Endothelial cell (in vitro differentiated cells): ENCODE results near the gene NOTCH2. TPM values are rescaled to one million over a fixed set of nuclear protein-coding genes. Genes with fewer than 3 reads are reported as not detected.

Experiments
- DNase-seq: peaks from one replicate; pipeline ENCODE4 v3.0.0; 2021; ENCODE audit warnings: low spot score
- H3K27ac Mint-ChIP-seq: one replicate; pipeline ENCODE4 v1.8.0; 2021; ENCODE audit warnings: mixed read lengths, inconsistent platforms; ENCODE audit not compliant: unreplicated experiment
- H3K27me3 Mint-ChIP-seq: one replicate; pipeline ENCODE4 v1.8.0; 2021; ENCODE audit warnings: mild to moderate bottlenecking, moderate library complexity, mixed read lengths, inconsistent platforms; ENCODE audit not compliant: unreplicated experiment
- H3K36me3 Mint-ChIP-seq: one replicate; pipeline ENCODE4 v1.8.0; 2021; ENCODE audit warnings: mild to moderate bottlenecking, low read depth, mixed read lengths, inconsistent platforms; ENCODE audit not compliant: unreplicated experiment
- H3K4me1 Mint-ChIP-seq: one replicate; pipeline ENCODE4 v1.8.0; 2021; ENCODE audit warnings: mild to moderate bottlenecking, mixed read lengths, inconsistent platforms; ENCODE audit not compliant: unreplicated experiment
- H3K4me3 Mint-ChIP-seq: one replicate; pipeline ENCODE4 v1.8.0; 2021; ENCODE audit warnings: mild to moderate bottlenecking, mixed read lengths, inconsistent platforms; ENCODE audit not compliant: unreplicated experiment
- H3K9me3 Mint-ChIP-seq: one replicate; pipeline ENCODE4 v1.8.0; 2021; ENCODE audit warnings: mixed read lengths, inconsistent platforms; ENCODE audit not compliant: unreplicated experiment
- CTCF ChIP-seq: fragments of 200-600 bp; sonication (generic); IDR thresholded peaks from one replicate; pipeline ENCODE4 v1.5.0; 2021; ENCODE audit warnings: antibody characterized with exemption; ENCODE audit not compliant: unreplicated experiment
- total RNA-seq: library from RNA; stranded (reverse); fragmentation: NEBNext Ultra II Directional; extraction: Animal tissue kit (Norgen Biotek cat#: 25700); gene quantifications from one replicate; pipeline ENCODE4 v1.2.1, GENCODE V29; 2021; ENCODE audit not compliant: unreplicated experiment

NOTCH2 gene
- total RNA-seq, 1 donor from 2014 or later = 29.7 TPM

DNA sequence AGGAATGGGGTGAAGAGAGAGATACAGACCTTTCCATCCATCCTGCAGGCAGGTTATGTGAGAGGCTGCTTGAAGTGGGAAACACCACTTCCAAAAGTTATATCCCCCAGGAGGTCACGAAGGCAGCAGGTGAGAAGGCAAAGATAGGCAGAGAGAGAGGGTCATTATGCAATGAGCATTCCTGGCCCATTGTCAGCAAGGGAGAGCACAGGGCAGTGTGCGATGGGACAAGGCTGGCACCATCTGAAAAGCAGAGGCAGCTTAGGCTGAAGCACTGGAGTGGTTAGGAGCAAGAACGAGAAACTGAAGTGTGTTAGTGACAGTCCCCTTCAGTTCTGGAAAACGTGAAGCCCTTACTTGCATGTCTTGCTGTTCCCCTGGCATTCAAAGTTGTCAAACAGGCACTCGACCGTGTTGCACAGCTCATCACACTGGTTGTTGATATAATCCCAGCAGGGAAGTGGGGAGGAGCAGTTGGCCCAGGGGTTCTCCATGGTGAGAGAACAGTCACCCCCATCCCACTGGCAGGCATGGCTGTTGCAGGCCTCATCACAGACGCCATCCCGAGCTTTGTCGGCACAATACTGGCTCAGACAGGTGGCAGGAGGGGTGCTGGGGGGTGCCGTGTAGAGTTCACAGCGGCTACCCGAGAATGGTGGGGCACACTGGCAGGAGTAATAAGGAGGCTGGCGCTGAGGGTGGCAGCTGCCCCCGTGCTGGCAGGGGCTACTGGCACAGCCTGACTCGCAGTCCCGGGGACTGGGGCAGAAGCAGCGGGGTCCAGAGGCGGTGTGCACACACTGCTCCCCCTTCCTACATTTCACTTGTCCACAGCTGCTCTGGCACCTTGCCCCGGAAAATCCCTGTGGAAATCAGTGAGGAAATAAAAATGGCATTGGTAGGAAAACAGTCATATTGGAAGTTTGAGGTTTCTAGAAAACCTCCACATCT, 144.2 kb downstream of the NOTCH2 start:
- TF ChIP-seq CTCF = no peak
- Mint-ChIP-seq H3K4me3 (peak overlapping the region; percentile 9), H3K4me1 (peaks cover 12% of the 10 kb centered on the region), H3K27me3 (no peaks in the 10 kb centered on the region), H3K36me3 (peaks cover 22% of the 10 kb centered on the region), H3K27ac (no peak overlapping the region), H3K9me3 (no peaks in the 10 kb centered on the region)
- no peak for DNase-seq

DNA sequence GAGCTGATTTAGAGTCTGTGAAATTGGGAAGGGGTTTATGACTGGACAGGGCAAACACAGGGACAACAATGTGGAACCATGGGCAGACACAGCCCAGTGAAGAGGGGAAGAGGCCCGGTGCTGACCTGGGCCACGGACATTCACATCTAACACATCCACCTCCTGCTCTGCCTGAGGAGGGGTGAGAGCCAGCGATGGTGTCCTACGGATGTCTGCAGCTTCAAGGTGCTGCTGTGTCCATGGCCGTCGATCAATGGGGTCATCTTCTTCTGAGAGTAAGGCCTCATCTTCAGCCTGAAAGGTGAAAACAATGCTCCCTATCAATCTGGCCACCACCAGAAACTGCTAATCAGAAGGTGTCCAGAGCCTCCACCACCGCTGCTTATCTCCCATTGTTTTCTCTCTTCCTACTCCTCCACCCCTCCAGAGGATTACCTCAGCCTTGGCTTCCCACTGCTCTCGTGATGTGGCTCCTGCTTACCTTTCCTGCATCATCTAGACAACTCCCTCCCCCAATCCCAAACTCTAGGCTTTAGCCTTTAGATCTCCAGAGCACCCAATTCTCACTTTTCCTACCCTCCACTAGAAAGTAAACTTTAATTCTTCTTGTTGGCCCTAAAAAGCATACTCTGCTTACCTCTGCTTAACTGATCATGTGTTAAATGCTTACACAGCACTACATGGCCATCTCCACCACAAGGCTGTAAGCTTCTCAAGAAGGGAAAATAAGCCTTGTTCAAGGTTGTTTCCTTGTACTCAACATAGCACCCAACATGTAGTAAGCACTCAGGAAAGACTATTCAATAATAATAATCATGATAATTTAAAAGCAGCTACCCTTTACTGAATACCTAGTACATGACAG, 149.1 kb downstream of the NOTCH2 start:
- Mint-ChIP-seq H3K27me3 (no peaks in the 10 kb centered on the region), H3K36me3 (peaks cover 38% of the 10 kb centered on the region), H3K4me1 (peaks cover 18% of the 10 kb centered on the region), H3K9me3 (no peaks in the 10 kb centered on the region), H3K4me3 (peak overlapping the region; percentile 5), H3K27ac (no peak overlapping the region)
- no peak for DNase-seq
- TF ChIP-seq CTCF = no peak

- Mint-ChIP-seq H3K4me3 (no peak overlapping the region), H3K27me3 (no peaks in the 10 kb centered on the region), H3K36me3 (peaks cover 35% of the 10 kb centered on the region), H3K27ac (no peak overlapping the region), H3K4me1 (peaks cover 18% of the 10 kb centered on the region), H3K9me3 (no peaks in the 10 kb centered on the region)
- TF ChIP-seq CTCF = no peak
- no peak for DNase-seq
These were observed 150.2 kb downstream of the NOTCH2 start for GRCh38 chr1:119919241-119919640.

DNA sequence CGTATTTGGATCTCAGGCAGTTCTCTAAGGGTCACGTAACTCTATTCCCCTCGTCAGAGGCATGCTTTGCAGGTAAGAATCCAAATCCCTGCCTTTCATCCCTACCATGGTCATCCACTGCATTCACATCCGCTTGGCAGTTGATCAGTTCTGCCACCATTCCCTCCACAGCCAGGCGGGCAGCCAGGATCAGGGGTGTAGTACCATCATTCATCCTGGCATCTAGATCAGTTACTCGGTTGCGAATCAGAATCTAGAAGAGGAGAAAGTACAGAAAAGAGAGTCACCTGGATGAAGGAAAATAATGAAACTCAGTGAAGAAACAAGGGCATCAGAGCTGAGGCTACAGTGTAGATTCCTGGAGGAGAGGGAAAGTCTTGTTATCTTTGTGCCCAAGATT, 151.2 kb downstream of the NOTCH2 start:
- H3K4me3 Mint-ChIP-seq = no peak overlapping the region
- H3K27me3 Mint-ChIP-seq = no peaks in the 10 kb centered on the region
- H3K36me3 Mint-ChIP-seq = peaks cover 35% of the 10 kb centered on the region
- no peak for TF ChIP-seq CTCF
- H3K27ac Mint-ChIP-seq = no peak overlapping the region
- DNase-seq = no peak
- peaks cover 18% of the 10 kb centered on the region for H3K4me1 Mint-ChIP-seq
- H3K9me3 Mint-ChIP-seq = no peaks in the 10 kb centered on the region
